Stimulated activated CD8-positive, alpha-beta memory T cell treated with anti-CD3 and anti-CD28 coated beads, Interleukin-12 subunit alpha, Interleukin-12 subunit beta, amount 100 ng/mL, for 24 hours (primary cell): Measurements from ENCODE around the gene SIK1.
"Not testable (repeated sequence)": the region's sequence is repeated elsewhere in the genome, so short reads cannot be mapped to it uniquely, and the experiment has no call there.

Experiments used
- DNase-seq: peaks from one replicate; pipeline ENCODE4 v3.0.0-alpha.2; 2020; ENCODE audit errors: extremely low read depth

The SIK1 gene

GRCh38 chr21:43439316-43440075, 12.6 kb upstream of the SIK1 start:
- not testable (repeated sequence) for DNase-seq

DNA sequence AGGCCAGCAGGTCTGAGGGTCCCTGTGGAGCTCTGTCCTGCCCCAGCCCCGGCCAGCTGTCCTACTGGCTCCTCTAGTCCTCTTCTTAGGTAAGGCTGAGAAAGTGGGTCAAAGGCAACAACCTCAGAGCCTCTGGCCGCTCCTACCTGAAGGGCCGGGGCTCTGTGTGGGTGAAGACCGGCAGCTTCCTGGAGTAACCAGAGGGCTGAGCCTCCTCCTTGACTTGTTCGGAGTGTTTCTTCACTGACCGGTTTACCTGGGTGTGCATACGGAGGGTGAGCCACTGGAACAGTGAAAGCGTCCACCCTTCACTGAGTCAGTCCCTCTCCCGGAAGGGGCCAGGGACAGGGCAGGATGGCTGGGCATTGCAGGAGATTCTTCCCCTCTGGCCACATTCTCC, 9.3 kb upstream of the SIK1 start:
- DNase-seq: not testable (repeated sequence)

- not testable (repeated sequence) for DNase-seq
Observed at GRCh38 chr21:43433340-43434136, 6.6 kb upstream of the SIK1 start.

GRCh38 chr21:43430830-43431416, 4.0 kb upstream of the SIK1 start:
- not testable (repeated sequence) for DNase-seq

- not testable (repeated sequence) for DNase-seq
Observed at GRCh38 chr21:43428964-43429363, 2.0 kb upstream of the SIK1 start.

DNA sequence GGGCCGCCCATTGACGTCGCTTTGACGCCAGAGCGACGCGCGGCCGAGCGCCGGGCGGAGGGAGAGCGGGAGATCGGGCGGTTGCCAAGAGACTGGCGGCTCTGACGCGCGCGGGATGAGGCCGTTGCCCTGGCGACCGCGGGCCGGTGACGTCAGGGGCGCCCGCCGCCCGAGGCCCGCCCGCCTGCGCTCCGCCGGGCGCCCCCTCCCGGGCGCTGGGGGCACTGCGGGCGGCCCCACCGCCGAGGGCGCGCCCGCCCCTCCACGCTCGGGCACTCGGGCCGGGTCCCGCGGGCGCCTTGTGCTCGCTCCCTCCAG, 270 bp upstream of the SIK1 start:
- not testable (repeated sequence) for DNase-seq

DNA sequence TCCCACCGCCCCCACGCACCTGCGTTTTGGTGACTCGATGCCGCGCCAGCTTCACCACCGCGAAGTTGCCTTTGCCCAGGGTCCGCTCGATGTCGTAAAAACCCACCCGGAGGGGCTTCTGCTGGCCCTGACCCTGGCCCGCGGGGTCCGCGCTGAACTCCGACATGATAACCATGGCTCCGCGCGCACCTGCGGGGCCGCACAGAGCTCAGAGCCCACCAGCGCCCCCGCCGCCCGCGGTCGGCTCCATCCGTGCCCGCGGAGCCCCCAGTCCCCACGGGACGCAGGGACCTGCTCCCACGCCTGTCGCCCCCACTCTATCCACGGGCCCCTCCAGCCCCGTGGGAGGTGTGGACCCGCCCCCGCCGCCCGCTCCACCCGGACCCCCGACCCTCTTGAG, 927 bp downstream of the SIK1 start:
- not testable (repeated sequence) for DNase-seq

- DNase-seq: not testable (repeated sequence)
Observed at GRCh38 chr21:43419475-43419874, 7.5 kb downstream of the SIK1 start.

GRCh38 chr21:43414576-43414975, 12.4 kb downstream of the SIK1 start:
- DNase-seq: not testable (repeated sequence)

GRCh38 chr21:43412020-43412788, 14.7 kb downstream of the SIK1 start:
- not testable (repeated sequence) for DNase-seq

DNA sequence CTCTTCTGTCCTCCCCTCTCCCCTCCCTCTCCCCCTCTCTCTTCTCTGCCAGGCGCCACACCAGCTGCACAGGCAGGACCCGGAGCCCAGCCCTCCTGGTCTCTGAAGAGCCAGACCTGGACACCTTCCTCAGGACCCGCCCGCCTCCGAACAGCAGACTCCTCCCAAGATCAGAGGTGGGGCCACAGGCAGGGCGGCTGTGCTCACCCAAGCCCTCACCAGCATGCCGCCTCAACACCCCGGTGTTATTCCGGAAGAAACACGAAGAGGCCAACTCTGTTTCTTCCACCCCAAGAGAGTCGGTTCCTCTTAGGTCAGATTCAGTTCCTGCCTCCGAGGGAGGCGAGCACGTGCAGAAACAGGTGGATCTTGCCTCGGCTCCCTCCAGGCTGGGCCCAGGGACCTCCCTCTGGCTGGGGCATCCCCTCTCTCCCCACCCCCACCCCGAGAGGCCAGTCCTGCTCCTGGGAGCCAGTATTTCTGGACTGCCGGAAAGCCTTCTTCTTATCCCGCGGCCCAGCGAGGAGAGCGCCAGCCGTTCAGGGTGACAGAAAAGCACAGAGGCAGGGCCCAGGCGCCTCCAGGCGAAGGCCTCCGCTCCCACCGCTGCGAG, 16.4 kb downstream of the SIK1 start:
- DNase-seq: not testable (repeated sequence)

GRCh38 chr21:43407139-43407538, 19.8 kb downstream of the SIK1 start:
- DNase-seq: not testable (repeated sequence)

GRCh38 chr21:43404450-43404849, 22.5 kb downstream of the SIK1 start:
- not testable (repeated sequence) for DNase-seq

- not testable (repeated sequence) for DNase-seq
Observed at GRCh38 chr21:43403651-43404430, 23.1 kb downstream of the SIK1 start.

GRCh38 chr21:43401125-43401524, 25.8 kb downstream of the SIK1 start:
- not testable (repeated sequence) for DNase-seq

DNA sequence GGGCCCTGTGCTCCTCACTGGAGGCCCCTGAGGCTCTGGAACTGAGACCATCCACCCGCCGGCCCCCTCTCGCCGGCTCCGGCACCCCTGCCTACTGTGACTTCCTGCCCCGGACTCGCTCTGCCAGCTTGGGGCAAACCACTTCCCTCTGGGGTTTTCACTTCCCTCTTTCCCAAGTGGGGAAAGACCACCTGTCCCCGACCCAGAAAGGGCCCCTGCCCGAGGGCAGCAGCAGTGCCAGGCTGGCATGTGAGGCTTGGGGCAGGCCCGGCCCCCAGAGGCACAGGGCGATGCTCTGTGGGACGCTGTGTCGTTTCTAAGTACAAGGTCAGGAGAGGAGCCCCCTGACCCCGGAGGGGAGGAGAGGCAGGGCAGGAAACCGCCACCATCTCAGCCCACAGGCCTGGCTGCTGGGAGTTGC, 27.3 kb downstream of the SIK1 start:
- DNase-seq: not testable (repeated sequence)

- DNase-seq: not testable (repeated sequence)
Observed at GRCh38 chr21:43399136-43399535, 27.8 kb downstream of the SIK1 start.

DNA sequence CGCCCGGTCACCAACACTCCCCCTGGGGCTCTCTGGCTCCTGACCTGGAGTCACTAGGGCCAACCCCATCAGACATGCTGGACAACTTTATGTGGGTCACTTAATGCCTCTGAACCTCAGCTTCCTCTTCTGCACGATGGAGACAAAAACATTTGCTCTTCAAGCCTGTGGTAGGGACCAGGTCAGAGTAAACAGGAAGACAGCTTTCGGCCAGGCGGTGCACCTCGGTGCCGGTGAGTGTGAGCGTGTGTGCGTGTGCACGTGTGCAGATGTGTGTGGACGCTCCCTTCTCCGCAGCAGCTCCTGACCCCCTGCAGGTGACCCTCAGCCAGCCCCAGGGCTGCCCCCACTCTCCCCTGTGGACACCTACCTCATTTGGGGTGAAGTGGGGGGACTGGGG, 28.4 kb downstream of the SIK1 start:
- DNase-seq: not testable (repeated sequence)

GRCh38 chr21:43398000-43398399, 28.9 kb downstream of the SIK1 start:
- DNase-seq: not testable (repeated sequence)

DNA sequence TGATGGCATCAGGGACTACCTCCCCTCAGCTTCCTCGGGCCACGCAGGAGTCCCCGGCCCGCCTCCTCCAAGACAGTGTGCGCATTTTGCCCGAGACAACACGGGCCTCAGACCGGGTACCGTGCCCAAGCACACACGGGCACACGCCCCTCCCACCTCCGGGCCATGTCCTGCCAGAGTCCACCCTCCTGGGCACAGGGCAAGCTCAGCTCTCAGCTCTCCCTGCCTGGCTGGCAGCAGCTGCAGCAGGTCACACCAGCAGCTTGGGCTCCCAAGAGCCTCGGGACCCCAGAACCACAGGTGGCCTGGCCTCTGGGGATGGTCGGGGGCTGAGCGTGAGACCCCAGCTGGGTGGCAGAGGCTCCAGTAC, 29.5 kb downstream of the SIK1 start:
- DNase-seq: not testable (repeated sequence)
